WTC11 (cell line): Measurements from ENCODE around the gene USH2A. TPM values are rescaled to one million over a fixed set of nuclear protein-coding genes. Genes with fewer than 3 reads are reported as not detected.

ENCODE experiments used
- ATAC-seq: fragments of 200-7000 bp; cut with Tn5 transposase; 2 replicates; pipeline ENCODE4 v1.10.0; 2021; ENCODE audit warnings: mild to moderate bottlenecking, moderate library complexity
- CTCF ChIA-PET: fragments of 300-600 bp; sonication (Branson Sonifier 250); formaldehyde crosslinking; loops from one replicate; lab custom pipeline; 2021; ENCODE audit warnings: antibody characterized with exemption; lab: Charles Lee
- POLR2A ChIA-PET: fragments of 350-600 bp; sonication (Branson Sonifier 250); formaldehyde crosslinking; loops from one replicate; lab custom pipeline; 2021; ENCODE audit warnings: antibody characterized with exemption; lab: Charles Lee
- DNase-seq: peaks from one replicate; pipeline ENCODE4 v3.0.0; 2021; ENCODE audit warnings: low spot score
- H3K27ac Mint-ChIP-seq: 2 replicates; pipeline ENCODE4 v1.8.0; 2021; ENCODE audit warnings: mixed read lengths
- H3K27me3 Mint-ChIP-seq: 2 replicates; pipeline ENCODE4 v1.8.0; 2021; ENCODE audit warnings: low read depth, mild to moderate bottlenecking, moderate library complexity, mixed read lengths
- H3K36me3 Mint-ChIP-seq: 2 replicates; pipeline ENCODE4 v1.8.0; 2021; ENCODE audit warnings: mixed read lengths
- H3K4me1 Mint-ChIP-seq: 2 replicates; pipeline ENCODE4 v1.8.0; 2022; ENCODE audit warnings: mixed read lengths
- H3K4me3 Mint-ChIP-seq: 2 replicates; pipeline ENCODE4 v1.8.0; 2021; ENCODE audit warnings: mild to moderate bottlenecking, moderate library complexity, mixed read lengths
- H3K9me3 Mint-ChIP-seq: 2 replicates; pipeline ENCODE4 v1.8.0; 2021; ENCODE audit warnings: mixed read lengths
- ARID4B ChIP-seq: sonication (generic); formaldehyde crosslinking; IDR thresholded peaks from 2 replicates; pipeline ENCODE4 v1.8.0; 2023; ENCODE audit warnings: missing genetic modification reagents, mild to moderate bottlenecking, borderline replicate concordance
- ATF3 ChIP-seq: sonication (generic); formaldehyde crosslinking; conservative IDR thresholded peaks from 2 replicates; pipeline ENCODE4 v1.8.1; 2022; ENCODE audit warnings: mild to moderate bottlenecking, missing genetic modification reagents
- ESRRA ChIP-seq: sonication (generic); formaldehyde crosslinking; IDR thresholded peaks from 2 replicates; pipeline ENCODE4 v1.8.1; 2022; ENCODE audit warnings: mild to moderate bottlenecking, missing genetic modification reagents, borderline replicate concordance
- FOXJ3 ChIP-seq: sonication (generic); formaldehyde crosslinking; IDR thresholded peaks from 2 replicates; pipeline ENCODE4 v1.9.0; 2021; ENCODE audit warnings: missing genetic modification reagents, mild to moderate bottlenecking, borderline replicate concordance
- FOXK1 ChIP-seq: sonication (generic); formaldehyde crosslinking; IDR thresholded peaks from 2 replicates; pipeline ENCODE4 v1.8.0; 2022; ENCODE audit warnings: mild to moderate bottlenecking, moderate library complexity, missing genetic modification reagents
- GABPB1 ChIP-seq: sonication (generic); formaldehyde crosslinking; IDR thresholded peaks from 2 replicates; pipeline ENCODE4 v1.8.1; 2023; ENCODE audit warnings: mild to moderate bottlenecking, missing genetic modification reagents
- IRF2 ChIP-seq: sonication (generic); formaldehyde crosslinking; IDR thresholded peaks from 2 replicates; pipeline ENCODE4 v1.8.0; 2022; ENCODE audit warnings: low read depth, missing genetic modification reagents, borderline replicate concordance
- MYBL2 ChIP-seq: sonication (generic); formaldehyde crosslinking; IDR thresholded peaks from 2 replicates; pipeline ENCODE4 v1.8.1; 2023; ENCODE audit warnings: mild to moderate bottlenecking, moderate library complexity, missing genetic modification reagents
- NFE2L1 ChIP-seq: sonication (generic); formaldehyde crosslinking; IDR thresholded peaks from 2 replicates; pipeline ENCODE4 v1.8.1; 2023; ENCODE audit warnings: missing genetic modification reagents
- OVOL2 ChIP-seq: fragments of 250-450 bp; sonication (Bioruptor Pico); IDR thresholded peaks from 2 replicates; pipeline ENCODE4 v1.9.0; 2021; ENCODE audit warnings: mild to moderate bottlenecking, borderline replicate concordance
- TCF7 ChIP-seq: sonication (generic); formaldehyde crosslinking; IDR thresholded peaks from 2 replicates; pipeline ENCODE4 v1.8.0; 2022; ENCODE audit warnings: mild to moderate bottlenecking, low read depth, missing genetic modification reagents, moderate library complexity
- ZNF138 ChIP-seq: sonication (generic); formaldehyde crosslinking; conservative IDR thresholded peaks from 2 replicates; pipeline ENCODE4 v1.8.1; 2022; ENCODE audit warnings: mild to moderate bottlenecking, moderate library complexity, missing genetic modification reagents
- ZNF263 ChIP-seq: sonication (generic); formaldehyde crosslinking; IDR thresholded peaks from 2 replicates; pipeline ENCODE4 v1.8.1; 2022; ENCODE audit warnings: low read depth, mild to moderate bottlenecking, moderate library complexity, missing genetic modification reagents
- ZNF532 ChIP-seq: fragments of 250-450 bp; sonication (Bioruptor Pico); IDR thresholded peaks from 2 replicates; pipeline ENCODE4 v1.9.0; 2021; ENCODE audit warnings: mild to moderate bottlenecking, borderline replicate concordance
- total RNA-seq: library from RNA; stranded (reverse); gene quantifications from 3 replicates; pipeline ENCODE4 v1.2.3, GENCODE V29; 2021
- TF ChIP-seq, protein P1 (sequence below): sonication (generic); formaldehyde crosslinking; IDR thresholded peaks from 2 replicates; pipeline ENCODE4 v1.8.0; 2022; ENCODE audit warnings: mild to moderate bottlenecking, missing genetic modification reagents
- TF ChIP-seq, protein P2 (sequence below): sonication (generic); formaldehyde crosslinking; IDR thresholded peaks from 2 replicates; pipeline ENCODE4 v1.8.0; 2023; ENCODE audit warnings: mild to moderate bottlenecking, missing genetic modification reagents

USH2A gene
- total RNA-seq, 1 experiment from 2014 or later = 0.37 TPM

- POLR2A ChIA-PET = no interaction called here
- DNase-seq = no peak
- H3K36me3 Mint-ChIP-seq = peaks cover 39% of the 10 kb centered on the region
- no peak for TF ChIP-seq NFE2L1 (CRISPR knock-in tag)
- no peak overlapping the region for H3K4me3 Mint-ChIP-seq
- no peak for ATAC-seq
- peaks cover 3% of the 10 kb centered on the region; the same call in 1 of the 2 replicates for H3K4me1 Mint-ChIP-seq
- H3K9me3 Mint-ChIP-seq = peaks cover 5% of the 10 kb centered on the region
- no peaks in the 10 kb centered on the region for H3K27me3 Mint-ChIP-seq
- CTCF ChIA-PET = no interaction called here
- no peak overlapping the region for H3K27ac Mint-ChIP-seq
Observed at GRCh38 chr1:215589650-215590435, 833.4 kb downstream of the USH2A start.

DNA sequence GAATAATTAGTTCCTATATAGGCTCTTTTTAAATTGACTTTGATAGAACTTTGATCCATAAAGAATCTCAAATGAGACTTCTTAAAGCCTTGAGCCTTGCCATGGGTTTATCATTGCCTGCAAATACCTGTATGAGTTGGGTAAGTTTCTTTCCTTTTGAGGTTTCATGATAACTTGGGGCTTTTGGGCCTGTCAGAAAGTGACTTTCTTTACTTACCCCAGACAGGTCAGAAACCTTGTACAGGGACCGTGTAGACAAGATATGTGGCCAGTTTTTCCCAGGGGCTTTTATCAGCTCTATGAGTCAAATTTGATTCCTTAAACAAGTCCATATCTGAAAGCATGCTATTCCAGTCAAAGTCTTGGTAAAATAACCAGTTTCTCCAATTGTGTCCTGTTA, 838.9 kb downstream of the USH2A start:
- ATAC-seq (no peak), DNase-seq (no peak)
- peaks cover 7% of the 10 kb centered on the region for H3K4me1 Mint-ChIP-seq
- no peak overlapping the region for H3K4me3 Mint-ChIP-seq
- POLR2A ChIA-PET = no interaction called here
- H3K9me3 Mint-ChIP-seq = peaks cover 24% of the 10 kb centered on the region
- H3K27me3 Mint-ChIP-seq = no peaks in the 10 kb centered on the region
- H3K36me3 Mint-ChIP-seq = peaks cover 75% of the 10 kb centered on the region
- CTCF ChIA-PET = no interaction called here
- no peak overlapping the region for H3K27ac Mint-ChIP-seq
- TF ChIP-seq NFE2L1 (CRISPR knock-in tag) (no peak), IRF2 (CRISPR knock-in tag) (no peak), FOXJ3 (no peak), TCF7 (no peak), ZNF532 (CRISPR knock-in tag) (no peak), ATF3 (no peak), ZNF263 (CRISPR knock-in tag) (no peak), MYBL2 (no peak)
- TF ChIP-seq, protein P1, sequence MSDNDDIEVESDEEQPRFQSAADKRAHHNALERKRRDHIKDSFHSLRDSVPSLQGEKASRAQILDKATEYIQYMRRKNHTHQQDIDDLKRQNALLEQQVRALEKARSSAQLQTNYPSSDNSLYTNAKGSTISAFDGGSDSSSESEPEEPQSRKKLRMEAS (CRISPR knock-in tag) = no peak
- TF ChIP-seq, protein P2, sequence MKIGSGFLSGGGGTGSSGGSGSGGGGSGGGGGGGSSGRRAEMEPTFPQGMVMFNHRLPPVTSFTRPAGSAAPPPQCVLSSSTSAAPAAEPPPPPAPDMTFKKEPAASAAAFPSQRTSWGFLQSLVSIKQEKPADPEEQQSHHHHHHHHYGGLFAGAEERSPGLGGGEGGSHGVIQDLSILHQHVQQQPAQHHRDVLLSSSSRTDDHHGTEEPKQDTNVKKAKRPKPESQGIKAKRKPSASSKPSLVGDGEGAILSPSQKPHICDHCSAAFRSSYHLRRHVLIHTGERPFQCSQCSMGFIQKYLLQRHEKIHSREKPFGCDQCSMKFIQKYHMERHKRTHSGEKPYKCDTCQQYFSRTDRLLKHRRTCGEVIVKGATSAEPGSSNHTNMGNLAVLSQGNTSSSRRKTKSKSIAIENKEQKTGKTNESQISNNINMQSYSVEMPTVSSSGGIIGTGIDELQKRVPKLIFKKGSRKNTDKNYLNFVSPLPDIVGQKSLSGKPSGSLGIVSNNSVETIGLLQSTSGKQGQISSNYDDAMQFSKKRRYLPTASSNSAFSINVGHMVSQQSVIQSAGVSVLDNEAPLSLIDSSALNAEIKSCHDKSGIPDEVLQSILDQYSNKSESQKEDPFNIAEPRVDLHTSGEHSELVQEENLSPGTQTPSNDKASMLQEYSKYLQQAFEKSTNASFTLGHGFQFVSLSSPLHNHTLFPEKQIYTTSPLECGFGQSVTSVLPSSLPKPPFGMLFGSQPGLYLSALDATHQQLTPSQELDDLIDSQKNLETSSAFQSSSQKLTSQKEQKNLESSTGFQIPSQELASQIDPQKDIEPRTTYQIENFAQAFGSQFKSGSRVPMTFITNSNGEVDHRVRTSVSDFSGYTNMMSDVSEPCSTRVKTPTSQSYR (CRISPR knock-in tag) = no peak
- TF ChIP-seq, all 79 proteins: peak for 0

- CTCF ChIA-PET = no interaction called here
- H3K27me3 Mint-ChIP-seq = no peaks in the 10 kb centered on the region
- peak; percentile 14 for DNase-seq
- H3K4me3 Mint-ChIP-seq = no peak overlapping the region; the same call in 1 of the 2 replicates
- no peak for TF ChIP-seq ZNF138 (CRISPR knock-in tag)
- TF ChIP-seq ARID4B (CRISPR knock-in tag) = no peak
- TF ChIP-seq OVOL2 (CRISPR knock-in tag) = no peak
- no peak for TF ChIP-seq GABPB1 (CRISPR knock-in tag)
- no peak for TF ChIP-seq FOXK1 (CRISPR knock-in tag)
- no peak for TF ChIP-seq ESRRA (CRISPR knock-in tag)
- no peak for TF ChIP-seq FOXJ3
- TF ChIP-seq, all 79 proteins: peak for 0
- peaks cover 7% of the 10 kb centered on the region for H3K4me1 Mint-ChIP-seq
- peaks cover 24% of the 10 kb centered on the region for H3K9me3 Mint-ChIP-seq
- peak; percentile 97 for ATAC-seq
- POLR2A ChIA-PET = no interaction called here
- H3K36me3 Mint-ChIP-seq = peaks cover 78% of the 10 kb centered on the region
- peak overlapping the region; percentile 82 for H3K27ac Mint-ChIP-seq
Observed at GRCh38 chr1:215583185-215583749, 840.0 kb downstream of the USH2A start.
